Lung (tissue), 12 donors: ENCODE results near the gene NFATC2. TPM values are rescaled to one million over a fixed set of nuclear protein-coding genes. Genes with fewer than 3 reads are reported as not detected.

ENCODE experiments used
- ATAC-seq: fragments of 200-7000 bp; cut with Tn5 transposase; one replicate; pipeline ENCODE4 v1.9.1; 2020; ENCODE audit warnings: moderate number of reproducible peaks; ENCODE audit not compliant: insufficient read depth, low FRiP score
- DNase-seq, 3 donors: peaks; one replicate each; pipeline ENCODE4 v3.0.0-alpha.2; 2013 to 2017
- H3K27ac ChIP-seq, 2 donors: one replicate each; pipeline ENCODE4 v1.5.1; 2013; ENCODE audit warnings: mild to moderate bottlenecking in 2 of 2, moderate library complexity in 2 of 2, control low read depth in 1 of 2, inconsistent platforms in 1 of 2, low read depth in 1 of 2, low read length in 1 of 2
- H3K27me3 ChIP-seq, 3 donors: one replicate each; pipeline ENCODE4 v1.5.1; 2013; ENCODE audit warnings: low read length in 2 of 3; ENCODE audit not compliant: control insufficient read depth in 3 of 3, insufficient read depth in 3 of 3
- H3K36me3 ChIP-seq, 4 donors: one replicate each; pipeline ENCODE4 v1.5.1; 2013; ENCODE audit warnings: low read length in 4 of 4, mild to moderate bottlenecking in 1 of 4, moderate library complexity in 1 of 4; ENCODE audit not compliant: control insufficient read depth in 4 of 4, insufficient read depth in 4 of 4
- H3K4me1 ChIP-seq, 5 donors: one replicate each; pipeline ENCODE4 v1.5.1; 2013; ENCODE audit warnings: low read length in 5 of 5, mild to moderate bottlenecking in 2 of 5, moderate library complexity in 1 of 5; ENCODE audit not compliant: control insufficient read depth in 5 of 5, insufficient read depth in 5 of 5
- H3K4me3 ChIP-seq: one replicate; pipeline ENCODE4 v1.5.1; 2013; ENCODE audit warnings: mild to moderate bottlenecking, control low read depth, moderate library complexity
- H3K9ac ChIP-seq, 2 donors: one replicate each; pipeline ENCODE4 v1.5.1; 2013; ENCODE audit warnings: low read length in 2 of 2, control low read depth in 1 of 2; ENCODE audit not compliant: insufficient read depth in 1 of 2
- H3K9me3 ChIP-seq, 4 donors: one replicate each; pipeline ENCODE4 v1.5.1; 2013; ENCODE audit warnings: low read length in 3 of 4, mild to moderate bottlenecking in 1 of 4, moderate library complexity in 1 of 4; ENCODE audit not compliant: control insufficient read depth in 4 of 4, insufficient read depth in 3 of 4
- WGBS, 2 donors: extraction: QIAGEN DNeasy Blood & Tissue Kit; methylation state at CpG; one replicate each; pipeline ENCODE4 v1.1.7; 2013; 5-methylcytosine and 5-hydroxymethylcytosine counted together
- polyA plus RNA-seq, 2 donors: library from polyadenylated mRNA; stranded (reverse); fragments of 200-250 nt; gene quantifications; one replicate each; pipeline ENCODE4 v1.2.1, GENCODE V29; 2013
- total RNA-seq, 2 donors: library from RNA; depleted of rRNA in 1 of 2; stranded (reverse); fragments of >200 nt in 1 of 2; gene quantifications; one replicate each; pipeline ENCODE4 v1.2.1, GENCODE V29; 2014 to 2021
- TF ChIP-seq, protein P1 (sequence below): IDR thresholded peaks from 2 replicates; pipeline ENCODE4 v1.5.1; 2012; ENCODE audit warnings: mild to moderate bottlenecking; ENCODE audit errors: control extremely low read depth, extremely low read depth
- donor health status: control.
- donor health status: control.
- donor health status: Bipolar disorder and iron deficiency.
- donor health status: healthy.
- donor health status: DM: yes; HTN: yes; CAD: no.

NFATC2 gene
- total and polyA plus RNA-seq, 4 donors = 1.3 to 8.7 (median 4.7) TPM

GRCh38 chr20:51371720-51372119 lies 170.8 kb downstream of the NFATC2 start:
- Histone ChIP-seq H3K36me3 (no peaks in the 10 kb centered on the region), H3K9ac (no peak overlapping the region), H3K4me3 (no peak overlapping the region), H3K9me3 (no peaks in the 10 kb centered on the region), H3K27me3 (no peaks in the 10 kb centered on the region), H3K27ac (no peak overlapping the region), H3K4me1 (peaks cover 0 to 7% (median 5%) of the 10 kb centered on the region in 5 donors)
- DNase-seq (no peak), ATAC-seq (no peak)
- TF ChIP-seq, protein P1, sequence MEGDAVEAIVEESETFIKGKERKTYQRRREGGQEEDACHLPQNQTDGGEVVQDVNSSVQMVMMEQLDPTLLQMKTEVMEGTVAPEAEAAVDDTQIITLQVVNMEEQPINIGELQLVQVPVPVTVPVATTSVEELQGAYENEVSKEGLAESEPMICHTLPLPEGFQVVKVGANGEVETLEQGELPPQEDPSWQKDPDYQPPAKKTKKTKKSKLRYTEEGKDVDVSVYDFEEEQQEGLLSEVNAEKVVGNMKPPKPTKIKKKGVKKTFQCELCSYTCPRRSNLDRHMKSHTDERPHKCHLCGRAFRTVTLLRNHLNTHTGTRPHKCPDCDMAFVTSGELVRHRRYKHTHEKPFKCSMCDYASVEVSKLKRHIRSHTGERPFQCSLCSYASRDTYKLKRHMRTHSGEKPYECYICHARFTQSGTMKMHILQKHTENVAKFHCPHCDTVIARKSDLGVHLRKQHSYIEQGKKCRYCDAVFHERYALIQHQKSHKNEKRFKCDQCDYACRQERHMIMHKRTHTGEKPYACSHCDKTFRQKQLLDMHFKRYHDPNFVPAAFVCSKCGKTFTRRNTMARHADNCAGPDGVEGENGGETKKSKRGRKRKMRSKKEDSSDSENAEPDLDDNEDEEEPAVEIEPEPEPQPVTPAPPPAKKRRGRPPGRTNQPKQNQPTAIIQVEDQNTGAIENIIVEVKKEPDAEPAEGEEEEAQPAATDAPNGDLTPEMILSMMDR = no peak
- WGBS, 2 donors = 89 to 95% methylated on average over 4 of the region's 4 CpGs

DNA sequence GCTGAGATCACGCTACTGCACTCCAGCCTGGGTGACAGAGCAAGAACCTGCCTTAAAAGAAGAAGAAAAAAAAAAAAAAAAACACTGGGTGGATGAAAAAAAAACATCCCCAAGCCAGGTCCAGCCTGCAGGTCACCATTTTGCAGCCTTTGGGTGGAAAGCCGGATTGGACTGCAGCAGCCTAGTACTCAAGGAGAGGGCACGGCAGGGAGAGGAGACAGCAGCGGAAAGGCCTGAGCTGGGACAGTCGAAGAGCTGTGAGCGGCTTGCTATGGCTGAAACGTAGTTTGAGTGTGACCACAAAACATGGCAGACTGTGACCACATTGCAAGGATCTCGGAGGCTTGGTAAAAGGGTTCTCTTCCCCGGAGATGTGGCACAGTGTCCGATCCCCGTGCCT lies 173.0 kb downstream of the NFATC2 start:
- H3K4me3 ChIP-seq = no peak overlapping the region
- H3K36me3 ChIP-seq = no peaks in the 10 kb centered on the region
- peaks cover 0 to 7% (median 5%) of the 10 kb centered on the region in 5 donors for H3K4me1 ChIP-seq
- H3K27me3 ChIP-seq = no peaks in the 10 kb centered on the region
- TF ChIP-seq, protein P1 = no peak
- DNase-seq = no peak
- no peak overlapping the region for H3K27ac ChIP-seq
- H3K9ac ChIP-seq = no peak overlapping the region
- no peaks in the 10 kb centered on the region for H3K9me3 ChIP-seq
- no peak for ATAC-seq
- WGBS, 2 donors = 89 to 90% methylated on average over 11 of the region's 11 CpGs

DNA sequence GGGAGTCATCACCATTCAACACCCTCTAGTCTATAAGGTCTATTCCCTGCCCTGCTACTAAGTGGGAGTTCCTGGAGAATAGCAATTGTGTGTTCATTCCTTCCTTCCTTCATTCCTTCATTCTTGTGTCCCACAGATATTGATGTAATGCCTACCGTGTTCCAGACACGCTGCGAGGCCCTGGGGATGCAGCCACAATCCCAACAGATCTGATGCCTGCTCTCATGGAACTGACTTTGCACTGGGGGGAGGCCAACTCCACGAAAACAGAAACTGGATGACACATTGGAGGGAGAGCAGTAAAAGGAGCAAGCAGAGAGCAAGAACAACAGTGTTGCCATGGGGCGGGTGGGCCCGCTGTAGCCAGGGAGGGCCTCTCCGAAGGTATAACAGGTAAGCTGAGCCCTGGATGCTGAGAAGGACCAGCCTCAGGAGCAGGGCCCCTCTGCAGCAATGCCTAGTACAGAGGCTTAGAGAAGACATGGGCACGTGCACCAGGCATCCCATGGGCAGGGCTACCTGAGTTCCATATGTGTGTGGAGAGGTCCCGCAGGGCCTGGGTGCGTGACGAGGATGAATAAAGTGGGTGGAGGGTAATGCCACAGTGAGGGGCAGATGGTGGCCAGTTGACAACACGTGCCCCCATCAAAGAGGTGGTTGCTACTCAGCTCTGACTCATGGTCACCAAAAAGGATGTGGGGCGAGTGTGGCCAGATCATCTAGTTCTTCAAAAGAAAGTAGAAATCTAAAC lies 173.9 kb downstream of the NFATC2 start:
- Histone ChIP-seq H3K9me3 (peaks cover 0 to 4% (median 0%) of the 10 kb centered on the region in 4 donors), H3K4me3 (no peak overlapping the region), H3K4me1 (peaks cover 0 to 3% (median 0%) of the 10 kb centered on the region in 5 donors), H3K36me3 (no peaks in the 10 kb centered on the region), H3K27me3 (no peaks in the 10 kb centered on the region), H3K27ac (no peak overlapping the region), H3K9ac (no peak overlapping the region)
- WGBS, 2 donors = 89 to 90% methylated on average over 13 of the region's 13 CpGs
- DNase-seq (no peak), ATAC-seq (no peak)
- TF ChIP-seq, protein P1 = no peak
